NOMO-1 treated with dmso at 0.1 percent for 144 hours (cell line): Measurements from ENCODE around the gene KIF3A.
"Not testable (repeated sequence)": the region's sequence is repeated elsewhere in the genome, so short reads cannot be mapped to it uniquely, and the experiment has no call there.

Experiments used
- DNase-seq: peaks from one replicate; lab custom pipeline; 2025; ENCODE audit not compliant: unreplicated experiment; lab: John Stamatoyannopoulos, UW

Gene KIF3A

DNA sequence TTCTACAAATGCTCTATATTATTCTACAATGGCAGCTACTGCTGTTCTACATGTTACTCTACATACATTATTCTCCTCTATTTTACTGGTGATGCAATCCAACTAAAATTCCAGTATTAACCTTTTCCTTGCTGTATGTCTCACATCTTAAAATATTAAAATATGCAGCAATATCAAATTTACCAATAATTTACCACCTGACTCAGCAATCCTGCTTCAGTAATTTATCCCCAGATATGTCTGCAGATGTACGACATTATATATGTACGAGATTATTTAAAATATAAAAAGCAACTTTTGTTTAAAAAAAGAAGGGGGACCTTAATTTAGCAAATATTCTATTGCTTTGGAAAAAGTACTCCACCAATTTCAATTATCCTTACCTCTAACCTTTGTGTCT lies 11.6 kb downstream of the KIF3A start:
- no peak for DNase-seq

DNA sequence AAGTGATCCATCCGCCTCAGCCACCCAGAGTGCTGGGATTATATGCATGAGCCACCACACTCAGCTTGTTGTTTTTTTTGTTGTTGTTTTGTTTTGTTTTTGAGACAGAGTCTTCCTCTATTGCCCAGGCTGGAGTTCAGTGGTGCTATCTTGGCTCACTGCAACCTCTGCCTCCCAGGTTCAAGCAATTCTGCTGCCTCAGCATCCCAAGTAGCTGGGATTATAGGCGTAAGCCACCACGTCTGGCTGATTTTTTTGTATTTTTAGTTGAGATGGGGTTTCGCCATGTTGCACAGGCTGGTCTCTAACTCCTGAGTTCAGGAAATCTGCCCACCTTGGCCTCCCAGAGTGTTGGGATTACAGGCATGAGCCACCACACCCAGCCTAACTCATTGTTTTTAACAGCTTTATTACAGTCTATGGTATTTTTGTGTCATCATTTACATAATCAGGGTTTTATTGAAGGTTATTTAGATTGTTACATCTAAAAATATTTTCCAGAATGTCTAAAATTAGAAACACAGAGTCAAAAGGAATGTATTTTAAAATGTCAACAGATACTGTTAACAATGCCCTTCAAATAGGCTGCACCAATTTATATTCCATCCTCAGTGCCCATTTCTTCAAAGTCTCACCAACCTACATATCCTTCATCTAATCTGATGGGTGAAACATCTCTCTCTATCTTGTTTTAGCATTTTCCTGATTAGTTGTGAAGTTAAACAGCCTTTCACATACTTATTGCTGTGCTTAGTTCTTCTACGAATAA lies 18.6 kb downstream of the KIF3A start:
- DNase-seq = no peak

DNA sequence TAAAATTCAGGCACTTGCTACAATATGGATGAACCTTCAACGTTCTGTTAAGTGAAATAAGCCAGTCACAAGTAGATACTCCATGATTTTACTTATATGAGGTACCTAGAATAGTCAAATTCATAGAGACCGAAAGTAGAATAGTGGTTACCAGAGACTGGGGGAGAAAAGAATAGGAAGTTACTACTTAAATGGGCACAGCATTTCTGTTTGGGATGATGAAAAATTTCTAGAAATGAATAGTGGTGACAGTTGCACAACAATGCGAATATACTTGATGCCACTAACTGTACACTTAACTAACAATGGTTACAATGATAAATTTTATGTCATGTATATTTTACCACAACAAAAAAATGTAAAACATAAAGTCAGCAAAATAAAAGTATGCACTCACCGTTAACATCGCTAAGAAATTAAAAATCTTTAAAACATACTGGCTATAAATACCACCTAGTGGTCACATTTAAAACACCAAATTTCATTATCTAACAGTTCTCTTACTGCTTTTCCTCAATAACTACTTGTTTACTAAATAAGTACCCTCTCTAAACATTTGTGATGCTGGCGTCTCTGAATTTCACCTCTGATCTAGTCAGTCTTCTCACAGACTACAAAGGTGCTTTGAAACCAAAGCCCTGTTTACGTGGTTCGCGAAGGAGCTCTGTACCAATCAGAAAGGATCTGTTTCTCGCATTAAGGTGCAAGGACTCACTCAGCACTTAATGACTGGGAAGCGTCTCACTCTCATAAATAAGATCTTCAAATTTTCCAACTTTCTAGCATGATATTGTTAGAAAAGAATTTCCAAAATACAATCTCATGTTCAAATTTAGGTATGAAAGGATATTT lies 22.7 kb downstream of the KIF3A start:
- no peak for DNase-seq

DNA sequence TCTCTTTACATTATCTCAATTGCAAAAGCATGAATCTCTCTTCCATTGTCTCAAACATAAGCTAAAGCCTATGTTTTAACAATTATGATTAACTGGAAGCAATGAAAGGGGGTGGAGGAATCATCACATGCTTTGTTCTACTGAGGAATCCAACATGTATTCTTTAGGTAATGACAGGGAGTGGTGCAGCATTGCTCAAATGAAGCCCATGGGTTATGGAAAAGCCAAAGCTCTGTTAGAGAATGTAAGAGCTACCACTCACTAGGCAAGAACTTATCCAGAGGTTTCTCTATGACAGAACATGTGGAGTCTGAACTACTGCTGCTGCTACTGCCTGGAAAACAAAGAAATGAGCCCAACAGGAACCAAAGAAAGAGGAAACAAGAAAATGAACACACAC lies 28.7 kb downstream of the KIF3A start:
- no peak for DNase-seq

DNA sequence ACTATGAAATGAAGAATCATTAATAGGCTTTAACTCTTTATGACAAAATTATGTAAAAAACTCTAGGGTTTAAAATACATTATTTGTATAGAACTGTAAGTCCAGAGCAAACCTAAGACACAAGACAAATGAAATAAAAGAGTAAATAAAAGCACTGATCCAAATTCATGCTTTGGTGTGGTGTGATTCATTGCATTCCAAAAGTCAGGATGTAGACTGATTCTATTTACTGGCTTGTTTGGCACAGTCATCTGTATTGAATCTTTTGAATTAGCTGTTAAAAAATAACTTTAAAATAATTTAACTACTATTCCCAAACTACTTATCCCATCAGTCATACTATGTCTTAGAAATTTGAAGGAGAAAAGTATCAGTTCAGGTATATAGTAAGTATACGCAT lies 32.5 kb downstream of the KIF3A start:
- DNase-seq = no peak

DNA sequence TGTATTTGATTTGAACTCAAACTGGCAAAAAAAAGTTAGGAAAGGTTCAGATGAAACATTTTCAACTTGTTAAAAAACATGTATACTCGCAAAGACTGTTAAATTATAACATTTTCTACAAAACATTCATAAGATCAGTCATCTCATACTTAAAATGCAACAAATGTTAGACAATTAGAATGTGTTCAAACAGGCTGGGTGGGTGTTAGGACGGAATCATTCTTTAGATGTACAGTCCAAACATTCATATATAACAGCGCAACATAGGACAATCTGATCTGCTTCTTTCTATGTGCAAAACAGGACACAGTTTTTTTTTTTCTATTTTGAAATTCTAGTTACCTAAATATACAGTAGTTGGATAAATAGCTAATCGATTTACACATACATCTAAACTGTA lies 41.4 kb downstream of the KIF3A start:
- no peak for DNase-seq

DNA sequence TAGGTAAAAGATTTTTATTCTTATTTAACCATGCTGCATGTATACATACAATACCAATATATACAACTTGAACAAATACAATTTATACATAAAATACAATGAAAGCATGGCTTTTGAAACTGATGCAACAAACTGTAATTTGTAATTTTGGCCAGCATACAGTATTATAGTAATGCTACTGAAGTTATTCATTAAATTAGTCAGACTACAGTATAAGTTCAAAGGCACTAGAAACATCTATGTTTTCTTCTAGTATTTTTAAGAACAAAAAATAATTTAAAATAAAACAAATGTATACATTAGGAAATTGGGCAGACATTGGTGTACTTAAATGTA lies 44.7 kb downstream of the KIF3A start:
- no peak for DNase-seq

DNA sequence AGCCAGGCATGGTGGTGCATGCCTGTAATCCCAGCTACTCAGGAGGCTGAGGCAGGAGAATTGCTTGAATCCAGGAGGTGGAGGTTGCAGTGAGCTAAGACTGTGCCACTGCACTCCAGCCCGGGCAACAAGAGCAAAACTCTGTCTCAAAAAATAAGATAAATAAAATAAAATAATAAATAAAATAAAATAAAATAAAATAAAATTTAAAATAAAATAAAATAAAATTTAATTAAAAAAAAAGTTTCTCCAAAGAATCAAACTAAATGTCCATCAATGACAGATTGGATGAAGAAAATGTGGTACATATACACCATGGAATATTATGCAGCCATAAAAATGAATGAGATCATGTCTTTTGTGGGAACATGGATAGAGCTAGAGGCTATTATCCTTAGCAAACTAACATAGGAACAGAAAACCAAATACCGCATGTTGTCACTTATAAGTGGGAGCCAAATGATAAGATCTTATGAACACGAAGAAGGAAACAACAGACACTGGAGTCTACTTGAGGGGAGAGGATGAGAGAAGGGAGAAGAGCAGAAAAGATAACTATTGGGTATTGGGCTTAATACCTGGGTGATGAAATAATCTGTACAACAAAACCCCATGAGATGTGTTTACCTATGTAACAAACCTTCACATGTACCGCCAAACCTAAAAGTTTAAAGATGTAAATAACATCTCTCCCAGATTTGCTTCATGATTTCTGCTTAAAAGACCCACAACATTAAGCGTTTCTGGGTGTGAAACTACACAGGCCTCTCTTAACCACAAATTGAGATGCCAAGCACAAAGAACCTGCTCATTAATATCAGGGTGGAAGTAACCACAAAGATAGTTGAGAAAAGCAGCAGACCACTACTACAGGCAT lies 45.4 kb downstream of the KIF3A start:
- DNase-seq = not testable (repeated sequence)

DNA sequence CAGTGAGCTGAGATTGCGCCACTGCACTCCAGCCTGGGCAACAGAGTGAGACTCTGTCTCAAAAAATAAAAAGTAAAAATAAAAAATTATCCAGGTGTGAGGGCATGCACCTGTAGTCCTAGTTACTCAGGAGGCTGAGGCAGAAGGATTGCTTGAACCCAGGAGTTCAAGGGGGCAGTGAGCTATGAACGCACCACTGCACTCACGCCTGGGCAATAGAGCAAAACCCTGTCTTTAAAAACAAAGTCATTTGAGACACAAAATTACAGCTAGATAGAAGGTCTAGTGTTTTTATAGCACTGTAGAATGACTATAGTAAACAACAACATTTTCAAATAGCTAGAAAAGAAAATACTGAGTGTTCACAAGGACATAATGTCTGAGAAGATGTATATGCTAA lies 47.2 kb downstream of the KIF3A start:
- no peak for DNase-seq

DNA sequence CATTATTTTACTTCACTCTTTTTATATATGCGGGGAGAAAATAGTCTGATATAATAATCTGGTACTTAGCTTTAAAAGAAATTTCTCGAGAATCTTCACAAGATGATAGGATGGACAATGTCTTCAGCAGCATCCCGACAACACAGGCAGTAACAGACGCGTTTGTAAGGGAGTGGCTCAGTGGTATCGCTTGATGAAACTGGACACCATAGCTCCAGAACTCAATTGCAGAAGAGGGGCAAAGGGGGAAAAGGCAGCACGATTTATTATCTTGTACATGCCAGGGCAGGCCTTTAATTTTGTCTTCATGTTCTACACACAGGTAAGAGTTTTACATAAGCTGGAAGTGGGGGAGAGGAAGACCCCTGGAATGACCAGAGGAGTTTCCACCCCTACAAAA lies 47.8 kb downstream of the KIF3A start:
- DNase-seq = no peak

DNA sequence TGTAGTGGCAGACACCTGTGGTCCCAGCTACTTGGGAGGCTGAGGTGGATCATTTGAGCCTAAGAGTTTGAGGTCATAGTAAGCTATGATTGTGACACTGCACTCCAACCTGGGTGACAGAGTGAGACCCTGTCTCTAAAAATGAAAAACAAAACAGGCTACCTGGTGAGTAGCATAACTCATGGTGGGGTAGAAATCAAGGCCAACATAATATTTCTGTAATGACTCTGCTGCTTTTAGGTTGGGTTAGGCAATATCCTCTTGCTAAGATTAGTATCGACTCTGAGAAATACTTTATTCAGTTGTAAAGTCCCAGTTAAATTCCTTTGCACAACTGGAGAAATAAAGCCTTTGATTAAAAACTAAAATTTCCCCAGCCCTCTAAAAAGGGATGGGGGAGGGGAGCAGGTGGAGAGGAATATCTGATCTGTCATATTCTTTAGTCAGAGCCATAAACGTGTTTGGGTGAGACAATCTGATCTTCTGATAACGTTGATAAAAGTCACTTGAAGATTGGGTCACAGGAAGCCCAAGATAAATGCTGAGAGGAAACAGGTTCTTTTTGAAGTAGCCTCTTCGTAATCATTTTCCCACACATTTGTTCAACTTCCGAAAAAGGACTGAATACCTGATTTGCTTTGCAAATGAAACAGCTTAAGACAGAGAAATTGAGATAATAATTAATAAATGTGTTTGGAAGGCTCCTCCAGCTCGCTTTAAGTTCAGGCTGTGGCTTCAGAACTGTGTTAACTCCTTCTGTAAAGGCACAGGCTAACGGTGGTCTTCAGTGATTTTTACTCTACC lies 48.6 kb downstream of the KIF3A start:
- peak; percentile 27 for DNase-seq

DNA sequence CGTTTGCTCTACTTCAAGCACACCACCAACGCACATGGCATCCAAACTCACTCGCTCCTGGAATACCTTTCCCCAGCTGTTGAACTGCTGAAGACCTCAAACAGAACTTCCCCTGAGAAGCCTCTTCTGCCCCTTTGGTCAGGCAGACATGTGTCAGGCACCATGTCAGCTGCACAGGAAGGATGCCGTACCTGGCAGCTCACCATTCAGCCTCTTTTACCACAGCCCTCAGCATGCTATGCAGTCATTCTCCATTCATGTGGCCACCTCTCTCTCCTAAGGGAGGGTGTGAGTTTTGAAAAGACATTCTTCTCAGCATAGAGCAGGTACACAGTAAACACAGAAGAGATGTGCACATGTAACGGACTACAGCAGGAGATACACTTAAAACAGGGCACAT lies 49.4 kb downstream of the KIF3A start:
- no peak for DNase-seq

DNA sequence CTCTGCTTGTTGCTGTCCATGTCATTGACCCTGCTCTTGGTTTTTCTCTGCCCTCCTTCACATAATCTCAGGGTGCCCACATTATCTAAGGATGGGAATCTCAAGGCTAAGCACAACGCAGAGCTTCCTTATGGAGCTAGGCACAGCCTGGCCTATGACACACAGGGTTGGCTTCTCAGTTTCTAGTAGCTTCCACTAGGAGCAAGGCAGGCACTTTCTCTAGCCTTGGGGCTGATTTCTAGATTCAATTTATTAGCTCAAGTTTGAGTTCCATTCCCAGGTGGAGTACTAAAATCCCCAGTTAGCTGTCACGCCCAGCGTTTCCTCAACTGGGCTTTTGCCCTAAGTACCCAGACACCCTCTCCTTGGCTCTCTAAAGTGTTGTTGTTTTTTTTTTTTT lies 51.2 kb downstream of the KIF3A start:
- no peak for DNase-seq

DNA sequence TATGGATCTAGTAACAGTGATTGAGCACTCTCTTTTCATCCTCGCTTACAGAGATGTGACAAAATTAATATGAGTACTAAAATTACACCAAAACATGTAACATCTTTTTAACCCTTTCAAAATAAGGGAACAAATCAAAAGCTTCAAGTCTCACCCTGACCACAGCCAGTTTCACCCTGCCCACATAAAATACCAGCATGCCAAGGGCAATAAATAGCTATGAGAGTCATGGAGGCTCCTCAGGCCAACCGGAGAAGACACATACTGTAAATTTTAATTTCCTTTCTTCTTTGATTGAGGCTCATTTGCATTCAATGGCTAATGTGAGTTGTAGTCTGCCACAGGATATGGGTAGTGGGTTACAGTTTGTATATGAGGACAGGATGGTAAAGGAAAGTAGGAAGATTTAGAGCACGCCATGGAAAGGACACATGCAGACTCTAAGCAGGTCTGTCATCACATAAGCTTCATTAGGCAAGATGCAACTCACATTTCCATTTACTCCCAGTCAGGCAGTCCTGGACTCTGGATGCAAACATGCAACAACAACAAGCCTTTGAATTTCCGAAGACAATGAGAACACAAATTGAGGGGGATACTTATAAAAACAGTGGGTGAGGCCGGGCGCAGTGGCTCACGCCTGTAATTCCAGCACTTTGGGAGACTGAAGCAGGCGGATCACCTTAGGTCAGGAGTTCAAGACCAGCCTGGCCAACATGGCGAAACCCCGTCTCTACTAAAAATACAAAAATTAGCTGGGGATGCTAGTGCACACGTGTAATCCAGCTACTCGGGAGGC lies 52.2 kb downstream of the KIF3A start:
- DNase-seq = no peak

DNA sequence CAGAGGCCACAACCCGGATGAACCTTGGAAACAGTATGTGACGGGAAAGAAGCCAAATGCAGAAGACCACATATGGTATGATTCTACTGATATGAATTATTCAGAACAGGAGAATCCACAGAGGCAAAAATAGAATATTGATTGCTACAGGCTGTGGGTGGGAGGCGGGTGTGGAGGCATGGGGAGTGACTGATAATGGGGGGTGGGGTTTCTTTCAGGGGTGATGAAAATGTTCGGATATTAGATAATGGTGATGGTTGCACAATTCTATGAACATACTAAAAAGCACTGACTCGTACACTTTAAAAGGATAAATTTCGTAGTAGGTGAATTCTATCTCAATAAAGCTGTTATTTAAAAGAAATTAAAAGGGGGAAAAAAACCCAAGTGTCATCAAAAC lies 52.9 kb downstream of the KIF3A start:
- DNase-seq = no peak

DNA sequence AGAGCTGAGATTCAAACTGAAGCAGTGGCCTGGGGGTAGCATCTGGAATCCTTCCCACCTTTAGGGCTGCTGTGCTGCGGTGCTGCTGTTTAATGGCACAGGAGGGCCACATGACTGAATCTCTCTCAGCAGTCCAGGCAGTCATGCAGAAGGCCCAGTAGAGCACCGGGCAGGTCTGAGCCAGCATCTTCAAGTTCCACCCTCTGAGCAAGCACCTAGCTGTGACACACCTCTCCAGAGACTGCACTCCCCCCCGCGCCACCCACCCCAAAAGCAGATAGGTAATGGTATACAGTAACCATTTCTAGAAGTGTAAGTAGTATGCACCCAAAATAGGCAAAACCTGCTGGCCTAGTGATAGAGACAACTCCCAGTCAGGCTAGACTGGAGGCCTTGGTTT lies 55.4 kb downstream of the KIF3A start:
- no peak for DNase-seq

DNA sequence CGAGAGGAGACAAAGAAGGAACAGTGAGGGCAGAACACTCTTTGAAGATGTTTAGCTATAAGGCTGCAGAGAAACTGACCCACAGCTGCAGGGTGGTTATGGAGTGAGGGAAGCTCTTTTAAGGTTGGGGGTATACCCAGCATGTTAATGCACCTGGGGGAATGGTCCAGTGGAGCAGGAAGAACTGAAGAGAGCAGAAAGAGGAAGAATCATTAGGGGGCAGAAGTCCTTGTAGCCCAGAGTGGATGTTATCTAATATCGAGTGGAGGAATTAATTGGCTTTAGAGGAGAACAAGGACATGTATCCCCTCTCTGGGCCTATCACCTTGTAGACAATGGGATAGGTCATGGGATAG lies 55.9 kb downstream of the KIF3A start:
- DNase-seq = no peak

DNA sequence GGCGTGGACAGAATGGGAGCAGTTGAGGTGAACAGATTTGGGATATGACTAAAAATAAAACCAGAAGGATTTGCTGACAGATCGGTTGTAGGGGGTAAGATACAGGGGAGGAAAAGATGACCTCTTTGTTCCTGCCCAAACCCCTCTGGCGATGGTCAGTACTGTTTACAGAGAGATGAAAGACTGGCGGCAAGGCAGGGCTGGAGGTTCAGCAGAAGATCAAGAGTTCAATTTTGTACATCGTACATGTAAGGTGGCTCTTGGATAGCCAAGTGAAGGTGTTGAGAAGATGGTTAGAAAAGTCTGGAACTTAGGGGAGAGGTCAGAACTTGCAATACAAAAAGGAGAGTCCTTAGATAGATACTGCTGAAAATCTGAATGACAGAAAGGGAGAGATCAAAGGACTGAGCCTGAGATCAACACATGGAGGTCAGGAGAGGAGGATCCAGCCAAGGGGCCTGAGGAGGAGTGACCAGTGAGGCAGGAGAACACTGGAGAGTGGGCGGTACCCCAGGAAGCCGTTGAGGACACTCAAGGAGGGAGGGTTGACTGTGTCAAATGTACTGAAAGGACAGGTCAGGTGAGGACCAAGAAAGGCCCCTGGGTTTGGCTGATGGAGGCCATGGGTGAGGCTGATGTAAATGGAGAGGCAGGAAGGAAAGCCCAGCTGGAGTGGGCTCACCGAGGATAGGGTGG lies 56.4 kb downstream of the KIF3A start:
- no peak for DNase-seq

DNA sequence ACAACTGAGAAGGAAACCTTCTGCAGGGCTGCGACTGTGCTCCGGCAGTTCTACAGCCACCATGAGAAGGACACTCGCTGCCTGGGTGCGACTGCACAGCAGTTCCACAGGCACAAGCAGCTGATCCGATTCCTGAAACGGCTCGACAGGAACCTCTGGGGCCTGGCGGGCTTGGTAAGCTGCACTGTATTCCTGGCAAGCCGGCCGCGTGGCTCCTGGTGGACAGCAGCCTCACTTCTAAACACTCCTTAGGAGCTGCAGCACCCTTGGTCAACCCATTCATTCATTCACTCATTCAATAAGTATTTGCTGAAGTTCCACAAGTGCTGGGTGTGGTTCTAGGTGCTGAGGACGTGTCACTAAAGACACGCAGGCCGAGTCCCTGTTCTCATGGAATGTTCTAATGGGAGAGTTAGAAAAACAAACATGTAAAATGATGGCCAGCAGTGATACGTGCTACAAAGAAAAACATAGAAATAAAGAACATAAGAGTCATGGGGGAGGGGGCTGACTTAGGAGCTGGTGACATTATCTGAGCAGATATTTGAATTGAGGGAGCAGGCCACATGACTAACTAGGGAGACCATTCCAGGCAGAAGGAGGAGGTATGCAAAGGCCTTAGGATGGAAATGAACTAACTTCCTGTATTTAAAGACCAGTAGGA lies 57.5 kb downstream of the KIF3A start:
- DNase-seq = no peak
